DND-41 (cell line): ENCODE data around the gene DNAAF6.

Source experiments
- ATAC-seq: fragments of 200-7000 bp; cut with Tn5 transposase; 3 replicates; pipeline ENCODE4 v1.9.1; 2021; ENCODE audit warnings: low read depth; ENCODE audit not compliant: insufficient read depth
- DNase-seq: peaks from one replicate; pipeline ENCODE4 v3.0.0-alpha.2; 2020
- H2AFZ ChIP-seq: 2 replicates; pipeline ENCODE4 v1.6.0; 2012; ENCODE audit warnings: low read depth, low read length
- H3K27ac ChIP-seq: 2 replicates; pipeline ENCODE4 v1.5.1; 2012; ENCODE audit warnings: low read length, inconsistent platforms
- H3K27me3 ChIP-seq: fragments of 200-600 bp; sonication (generic); 2 replicates; pipeline ENCODE4 v1.6.0; 2012; ENCODE audit warnings: low read length, mild to moderate bottlenecking, inconsistent platforms; ENCODE audit not compliant: insufficient read depth, poor library complexity
- H3K36me3 ChIP-seq: 2 replicates; pipeline ENCODE4 v1.5.1; 2012; ENCODE audit warnings: low read length, inconsistent platforms; ENCODE audit not compliant: insufficient read depth
- H3K4me1 ChIP-seq: 2 replicates; pipeline ENCODE4 v1.5.1; 2012; ENCODE audit warnings: mild to moderate bottlenecking, low read length; ENCODE audit not compliant: insufficient read depth
- H3K4me2 ChIP-seq: 2 replicates; pipeline ENCODE4 v1.6.0; 2012; ENCODE audit warnings: mild to moderate bottlenecking, moderate library complexity, low read length, inconsistent platforms; ENCODE audit not compliant: insufficient read depth
- H3K4me3 ChIP-seq, 2 experiments: fragments of 200-600 bp in 1 of 2; shearing (Covaris generic) in 1 of 2; 2 replicates each; pipeline ENCODE4 v1.5.1; 2012 to 2016; ENCODE audit warnings: inconsistent platforms in 2 of 2, low read length in 2 of 2, mild to moderate bottlenecking in 2 of 2, low read depth in 1 of 2, moderate library complexity in 1 of 2
- H3K79me2 ChIP-seq: 2 replicates; pipeline ENCODE4 v1.6.0; 2012; ENCODE audit warnings: low read length, inconsistent platforms; ENCODE audit not compliant: insufficient read depth
- H3K9ac ChIP-seq: 2 replicates; pipeline ENCODE4 v1.6.0; 2012; ENCODE audit warnings: low read depth, mild to moderate bottlenecking, inconsistent platforms, low read length, moderate library complexity
- H3K9me3 ChIP-seq: 2 replicates; pipeline ENCODE4 v1.5.1; 2012; ENCODE audit warnings: low read length, moderate library complexity, mild to moderate bottlenecking, inconsistent platforms; ENCODE audit not compliant: insufficient read depth, severe bottlenecking
- H4K20me1 ChIP-seq: 2 replicates; pipeline ENCODE4 v1.6.0; 2012; ENCODE audit warnings: low read length; ENCODE audit not compliant: insufficient read depth
- CTCF ChIP-seq: IDR thresholded peaks from 2 replicates; pipeline ENCODE4 v1.5.1; 2012; ENCODE audit warnings: borderline replicate concordance, low read length, moderate library complexity, mild to moderate bottlenecking; ENCODE audit not compliant: poor library complexity, severe bottlenecking; ENCODE audit errors: extremely low read depth
- EZH2 ChIP-seq: IDR thresholded peaks from 3 replicates; pipeline ENCODE4 v1.6.1; 2012; ENCODE audit warnings: borderline replicate concordance, low read depth, mild to moderate bottlenecking, moderate library complexity, low read length, inconsistent platforms; ENCODE audit not compliant: severe bottlenecking

Gene DNAAF6

GRCh38 chrX:107228486-107228819 is 22.0 kb downstream of the DNAAF6 start:
- Histone ChIP-seq H3K4me3 (no peak overlapping the region), H3K27ac (no peak overlapping the region), H4K20me1 (no peaks in the 10 kb centered on the region), H3K4me1 (no peaks in the 10 kb centered on the region), H2AFZ (no peak overlapping the region), H3K9ac (no peak overlapping the region), H3K4me2 (no peak overlapping the region), H3K27me3 (no peaks in the 10 kb centered on the region), H3K9me3 (no peaks in the 10 kb centered on the region), H3K36me3 (no peaks in the 10 kb centered on the region), H3K79me2 (no peaks in the 10 kb centered on the region)
- TF ChIP-seq CTCF (no peak), EZH2 (no peak)
- DNase-seq (no peak), ATAC-seq (no peak)

GRCh38 chrX:107272431-107272921 is 66.1 kb downstream of the DNAAF6 start:
- Histone ChIP-seq H4K20me1 (no peaks in the 10 kb centered on the region), H3K9me3 (no peaks in the 10 kb centered on the region), H3K27ac (no peak overlapping the region), H3K4me3 (no peak overlapping the region), H3K9ac (no peak overlapping the region), H2AFZ (no peak overlapping the region), H3K4me2 (no peak overlapping the region), H3K36me3 (no peaks in the 10 kb centered on the region), H3K27me3 (no peaks in the 10 kb centered on the region), H3K79me2 (no peaks in the 10 kb centered on the region), H3K4me1 (no peaks in the 10 kb centered on the region)
- ATAC-seq (no peak), DNase-seq (no peak)
- TF ChIP-seq CTCF (no peak), EZH2 (no peak)

GRCh38 chrX:107273795-107274194 is 67.4 kb downstream of the DNAAF6 start:
- ATAC-seq = no peak
- Histone ChIP-seq H3K9me3 (no peaks in the 10 kb centered on the region), H3K79me2 (no peaks in the 10 kb centered on the region), H3K27me3 (no peaks in the 10 kb centered on the region), H3K36me3 (no peaks in the 10 kb centered on the region), H3K4me3 (no peak overlapping the region), H4K20me1 (no peaks in the 10 kb centered on the region), H3K9ac (no peak overlapping the region), H3K4me1 (no peaks in the 10 kb centered on the region), H3K4me2 (no peak overlapping the region), H2AFZ (no peak overlapping the region), H3K27ac (no peak overlapping the region)
- DNase-seq = no peak
- TF ChIP-seq CTCF = no peak

- H3K4me2 ChIP-seq = no peak overlapping the region
- H3K36me3 ChIP-seq = no peaks in the 10 kb centered on the region
- no peak for TF ChIP-seq CTCF
- TF ChIP-seq EZH2 = no peak
- H4K20me1 ChIP-seq = no peaks in the 10 kb centered on the region
- ATAC-seq = no peak
- H3K9me3 ChIP-seq = no peaks in the 10 kb centered on the region
- H3K4me1 ChIP-seq = no peaks in the 10 kb centered on the region
- no peak overlapping the region for H3K9ac ChIP-seq
- no peaks in the 10 kb centered on the region for H3K27me3 ChIP-seq
- no peak overlapping the region for H3K27ac ChIP-seq
- no peak for DNase-seq
- no peak overlapping the region for H2AFZ ChIP-seq
- H3K4me3 ChIP-seq = no peak overlapping the region
- no peaks in the 10 kb centered on the region for H3K79me2 ChIP-seq
Measured at GRCh38 chrX:107288676-107289075, 82.3 kb downstream of the DNAAF6 start.
